Astrocyte of the hippocampus (primary cell): ENCODE data around the gene PLOD1.
"Not testable (repeated sequence)": the region's sequence is repeated elsewhere in the genome, so short reads cannot be mapped to it uniquely, and the experiment has no call there.

Experiments used
- DNase-seq: peaks from one replicate; pipeline ENCODE4 v3.0.0; 2011; ENCODE audit warnings: low read depth, low spot score

PLOD1 gene

DNA sequence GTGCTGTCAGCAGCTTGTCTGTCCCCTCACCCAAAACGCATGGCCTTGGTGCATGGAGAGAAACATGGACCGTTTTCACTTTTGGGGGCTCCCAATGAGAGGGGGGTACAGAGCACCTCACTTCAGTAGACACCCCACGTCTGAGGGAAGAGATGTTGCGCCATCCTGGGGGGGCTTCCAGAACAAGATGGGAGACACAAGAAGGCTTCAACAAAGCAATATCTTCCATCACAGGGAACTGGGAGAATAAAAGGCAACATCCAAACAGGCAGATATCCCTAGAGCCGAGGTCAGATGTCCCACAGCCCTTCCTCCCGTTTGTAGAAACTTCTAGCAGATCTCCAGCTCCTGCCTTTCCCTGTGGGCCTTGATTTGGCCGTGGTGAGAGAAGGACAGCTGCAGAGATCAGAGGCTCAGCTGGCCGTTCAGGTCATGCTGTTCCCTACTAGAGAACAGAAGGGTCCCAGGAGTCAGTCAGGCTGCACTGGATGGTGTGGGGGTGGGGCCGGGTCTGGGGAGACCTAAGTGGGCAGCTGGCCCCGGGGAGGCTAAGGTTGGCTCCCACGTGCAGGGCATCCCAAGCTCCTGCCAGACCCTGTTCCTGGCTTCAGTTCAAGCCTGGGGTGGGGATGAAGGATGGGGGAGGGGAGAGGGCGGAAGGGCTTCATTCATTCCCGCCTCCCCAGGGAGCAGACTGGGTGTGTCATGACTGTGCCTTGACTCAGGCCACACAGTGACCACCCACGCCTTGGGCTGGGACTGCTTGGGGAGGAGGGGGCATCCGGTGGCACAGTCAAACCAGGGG is 4.4 kb downstream of the PLOD1 start:
- peak; percentile 16 for DNase-seq

DNA sequence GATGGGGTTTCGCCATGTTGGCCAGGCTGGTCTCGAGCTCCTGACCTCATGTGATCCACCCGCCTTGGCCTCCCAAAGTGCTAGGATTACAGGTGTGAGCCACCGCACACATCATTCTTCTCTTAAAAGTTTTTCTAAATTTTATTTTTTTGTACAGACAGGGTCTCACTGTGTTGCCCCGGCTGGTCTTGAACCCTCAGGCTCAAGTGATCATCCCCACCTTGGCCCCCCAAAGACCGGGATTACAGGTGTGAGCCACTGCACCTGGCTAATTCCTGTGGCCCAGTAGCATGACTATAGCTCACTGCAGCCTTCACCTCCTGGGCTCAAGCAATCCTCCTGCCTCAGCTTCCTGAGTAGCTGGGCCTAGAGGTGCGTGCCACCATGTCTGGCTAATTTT is 5.3 kb downstream of the PLOD1 start:
- DNase-seq: not testable (repeated sequence)

DNA sequence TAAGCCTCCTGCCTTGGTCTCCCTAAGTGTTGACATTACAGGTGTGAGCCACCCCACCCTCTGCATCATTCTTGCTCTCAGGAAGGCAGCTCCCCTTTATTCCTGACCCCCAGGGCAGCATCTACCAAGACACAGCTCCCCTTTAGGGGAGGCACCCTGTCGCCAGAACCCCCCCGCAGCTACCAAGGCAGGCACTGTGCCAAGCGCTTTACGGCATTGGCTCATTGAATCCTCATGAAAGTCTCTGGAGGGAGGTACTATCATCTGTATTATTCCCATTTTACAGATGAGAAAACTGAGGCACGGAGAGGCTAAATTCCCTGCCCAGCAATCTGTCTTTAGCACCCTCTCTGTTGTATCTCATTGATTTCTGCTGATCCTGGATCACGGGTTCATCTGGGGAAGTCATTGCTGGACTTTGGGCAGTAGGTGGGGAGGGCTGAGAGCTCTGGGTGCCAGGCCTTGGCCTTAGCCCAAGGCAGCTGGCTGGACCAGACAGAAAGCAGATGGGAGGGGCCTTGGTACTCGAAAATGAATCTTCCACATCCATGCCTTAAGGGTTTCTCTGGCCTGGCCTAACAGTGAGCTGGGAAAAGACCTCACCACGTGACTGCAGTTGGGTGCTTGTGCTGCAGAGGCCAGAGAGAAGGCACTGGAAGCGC is 5.9 kb downstream of the PLOD1 start:
- DNase-seq: peak; percentile 32

DNA sequence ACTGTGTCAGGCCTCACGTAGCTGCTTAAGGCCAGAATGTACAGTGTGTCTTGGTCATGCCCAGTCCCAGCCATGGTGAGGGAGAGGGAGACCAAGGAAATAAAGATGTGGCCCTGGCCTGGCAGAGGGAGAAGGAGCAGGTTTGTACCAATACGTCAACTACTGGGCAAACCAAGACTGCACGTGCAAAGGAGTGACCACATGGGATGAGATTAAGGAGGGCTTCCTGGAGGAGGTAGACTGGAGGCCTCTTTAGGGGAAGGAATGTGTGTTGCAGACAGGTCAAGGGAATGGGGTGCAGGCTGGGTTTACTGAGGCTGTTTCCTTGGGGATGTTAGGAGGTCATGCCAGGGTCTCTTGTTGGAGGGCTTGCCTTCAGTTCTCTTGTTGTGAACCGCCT is 7.8 kb downstream of the PLOD1 start:
- DNase-seq: no peak

DNA sequence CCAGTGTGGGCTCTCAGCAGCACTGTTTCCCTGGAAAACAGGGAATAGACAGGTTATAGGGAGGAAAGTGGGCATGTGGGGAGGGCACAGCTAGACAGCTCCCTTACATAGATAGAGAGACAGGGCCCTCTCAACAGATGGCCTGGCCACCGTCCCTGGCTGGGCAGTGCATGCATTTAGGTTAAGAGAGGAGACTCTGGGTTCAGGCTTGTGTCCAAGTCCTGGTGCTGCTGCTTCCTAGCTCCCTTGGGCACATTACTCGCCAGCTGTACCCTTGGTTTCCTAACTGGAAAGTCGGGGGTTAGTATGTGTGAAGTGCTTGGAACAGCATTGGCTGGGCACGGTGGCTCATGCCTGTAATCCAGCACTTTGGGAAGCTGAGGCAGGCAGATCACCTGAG is 9.1 kb downstream of the PLOD1 start:
- DNase-seq: no peak

DNA sequence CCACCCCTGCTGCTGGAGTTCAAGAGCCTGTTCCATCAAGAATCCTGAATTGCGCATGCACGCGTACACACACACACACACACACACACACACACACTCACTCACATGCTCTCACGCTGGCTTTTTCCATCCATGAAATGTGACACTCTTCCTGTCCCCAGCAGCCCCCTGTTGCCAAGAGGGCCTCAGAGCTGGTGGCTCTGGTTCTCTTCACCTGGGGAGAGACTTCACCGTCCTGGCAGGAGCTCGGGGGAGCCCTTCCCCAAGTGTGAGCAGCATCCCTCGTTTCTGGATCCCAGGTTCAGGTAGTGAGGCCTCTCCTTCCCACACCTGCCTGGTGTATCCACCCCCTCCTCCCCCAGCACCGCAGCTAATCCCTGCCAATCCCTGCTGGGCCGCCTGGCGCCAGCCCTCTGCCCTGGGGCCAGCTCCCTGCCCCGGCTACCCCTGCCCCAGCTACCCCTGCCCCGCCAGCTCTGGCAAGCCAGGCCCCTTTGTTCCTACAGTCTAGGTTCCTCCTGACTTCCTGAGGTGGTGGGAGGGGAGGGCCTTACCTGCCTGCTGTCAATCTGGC is 9.9 kb downstream of the PLOD1 start:
- peak; percentile 39 for DNase-seq

DNA sequence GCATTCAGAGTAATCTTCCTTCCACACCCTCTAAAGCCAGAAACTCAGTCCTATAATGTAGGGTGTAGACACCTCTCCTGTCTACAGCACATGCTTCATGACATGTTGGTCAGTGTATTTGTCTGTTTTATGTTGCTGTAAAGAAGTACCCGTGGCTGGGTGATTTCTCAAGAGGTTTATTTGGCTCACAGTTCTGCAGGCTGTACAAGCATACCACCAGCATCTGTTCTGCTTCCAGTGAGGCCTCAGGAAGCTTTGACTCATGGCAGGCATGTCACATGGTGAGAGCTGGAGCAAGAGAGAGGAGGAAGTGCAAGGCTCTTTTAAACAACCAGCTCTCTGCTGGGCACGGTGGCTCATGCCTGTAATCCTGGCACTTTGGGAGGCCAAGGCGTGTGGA is 12.1 kb downstream of the PLOD1 start:
- no peak for DNase-seq

DNA sequence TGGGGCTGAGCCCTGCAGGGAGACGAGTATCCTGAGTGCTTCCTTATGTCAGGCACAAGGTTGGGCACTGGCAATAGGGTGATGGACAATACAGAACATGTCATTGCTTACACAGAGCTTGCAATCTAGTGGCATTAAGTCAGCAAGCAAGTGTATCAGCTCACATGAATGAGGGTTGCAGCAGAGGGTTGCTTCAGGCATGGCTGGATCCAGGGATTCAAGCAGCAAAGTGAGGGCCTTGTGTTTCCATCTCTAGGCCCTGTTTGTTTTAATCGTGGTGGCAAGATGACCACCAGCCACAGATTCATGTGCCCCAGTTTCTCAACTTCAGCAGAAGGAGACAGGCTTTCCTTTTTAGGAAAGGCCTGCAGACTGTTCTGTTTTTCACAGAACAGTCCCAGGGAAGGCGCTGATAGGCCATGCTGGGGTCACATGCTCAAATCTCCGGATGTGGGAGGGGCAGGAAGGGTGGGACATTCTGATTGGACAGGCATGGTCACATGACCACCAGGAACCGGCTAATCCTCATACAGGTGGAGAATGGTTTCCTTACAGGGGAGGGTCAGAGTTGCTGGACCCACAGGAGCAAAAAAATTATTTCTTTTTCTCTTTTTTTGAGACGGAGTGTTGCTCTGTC is 14.4 kb downstream of the PLOD1 start:
- no peak for DNase-seq

DNA sequence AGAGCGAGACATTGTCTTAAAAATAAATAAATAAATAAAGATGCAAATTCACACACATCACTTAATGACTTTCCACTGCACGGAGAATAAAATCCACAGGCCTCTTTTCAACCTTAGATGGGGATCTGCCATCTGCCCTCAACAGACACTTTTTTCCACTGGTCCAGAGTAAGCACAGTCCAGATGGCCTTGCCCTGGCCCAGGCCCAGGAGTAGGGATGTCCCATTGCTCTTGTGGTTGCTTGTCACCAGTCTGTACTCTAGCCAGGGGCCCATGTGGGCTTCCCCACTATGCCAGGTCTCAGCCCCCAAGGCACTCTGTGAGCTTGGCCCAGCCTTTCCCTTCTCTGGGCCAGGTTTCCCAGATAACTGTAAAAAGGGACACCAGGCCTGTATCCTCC is 17.4 kb downstream of the PLOD1 start:
- DNase-seq: no peak

DNA sequence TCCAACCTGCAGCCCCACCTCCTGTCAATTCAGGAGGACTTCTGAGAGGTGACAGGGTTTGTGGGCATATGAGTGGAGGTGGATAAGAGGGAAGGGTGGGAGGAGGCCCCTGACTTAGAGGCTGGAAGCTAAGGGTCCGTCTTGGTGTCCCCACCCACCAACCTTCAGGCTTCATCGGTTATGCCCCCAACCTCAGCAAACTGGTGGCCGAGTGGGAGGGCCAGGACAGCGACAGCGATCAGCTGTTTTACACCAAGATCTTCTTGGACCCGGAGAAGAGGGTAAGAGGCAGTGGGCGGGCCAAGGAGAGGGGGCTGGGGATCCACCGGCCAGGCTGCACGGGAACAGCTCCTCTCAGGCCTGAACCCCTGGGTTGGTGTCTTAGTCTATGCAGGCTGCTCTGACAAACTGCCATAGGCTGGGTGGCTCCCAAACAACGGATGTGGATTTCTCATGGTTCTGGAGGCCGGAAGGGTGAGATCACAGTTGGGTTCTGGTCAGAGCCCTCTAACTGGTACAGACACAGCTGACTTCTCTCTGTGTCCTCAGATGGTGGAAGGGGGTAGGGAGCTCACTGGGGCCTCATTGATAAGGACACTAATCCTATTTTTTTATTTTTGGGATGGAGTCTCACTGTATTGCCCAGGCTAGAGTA is 18.1 kb downstream of the PLOD1 start:
- DNase-seq: no peak

DNA sequence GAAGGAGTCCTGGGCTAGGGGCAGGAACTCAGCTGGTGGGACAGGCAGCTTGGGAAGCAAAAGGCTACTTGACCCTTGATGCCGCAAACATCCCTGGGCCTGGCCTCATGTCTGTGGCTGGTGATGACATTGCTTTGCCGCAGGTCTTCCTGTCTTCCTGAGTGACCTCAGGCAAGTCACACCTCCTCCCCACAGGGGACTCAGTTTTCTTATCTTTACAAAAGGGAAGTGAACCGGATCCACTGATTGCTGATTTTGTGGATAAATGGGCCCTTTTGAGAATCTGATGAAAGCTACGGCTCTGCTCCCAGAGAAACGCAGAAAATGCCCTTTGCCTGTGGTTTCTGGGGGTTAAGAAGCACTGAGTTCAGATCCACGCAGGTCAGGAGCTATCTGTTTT is 20.7 kb downstream of the PLOD1 start:
- no peak for DNase-seq

DNA sequence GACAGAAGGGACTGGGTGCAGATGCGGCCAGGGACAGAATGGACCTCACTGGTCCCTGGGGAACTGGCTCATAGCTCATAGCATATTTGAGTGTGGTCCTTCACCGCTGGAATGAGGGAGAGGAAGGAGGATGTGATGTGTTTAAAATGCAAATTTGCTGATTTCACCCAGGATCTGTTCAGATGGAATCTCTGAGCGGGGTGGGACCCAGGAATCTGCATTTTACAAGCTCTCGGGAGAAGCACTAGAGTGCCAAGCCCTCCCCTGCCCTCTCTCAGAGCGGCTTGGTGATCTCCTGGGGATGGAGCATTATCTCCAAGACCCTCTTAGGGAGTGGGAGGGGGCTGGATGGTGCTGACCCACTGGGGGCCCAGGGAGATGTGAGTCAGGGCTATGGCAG is 22.9 kb downstream of the PLOD1 start:
- no peak for DNase-seq

DNA sequence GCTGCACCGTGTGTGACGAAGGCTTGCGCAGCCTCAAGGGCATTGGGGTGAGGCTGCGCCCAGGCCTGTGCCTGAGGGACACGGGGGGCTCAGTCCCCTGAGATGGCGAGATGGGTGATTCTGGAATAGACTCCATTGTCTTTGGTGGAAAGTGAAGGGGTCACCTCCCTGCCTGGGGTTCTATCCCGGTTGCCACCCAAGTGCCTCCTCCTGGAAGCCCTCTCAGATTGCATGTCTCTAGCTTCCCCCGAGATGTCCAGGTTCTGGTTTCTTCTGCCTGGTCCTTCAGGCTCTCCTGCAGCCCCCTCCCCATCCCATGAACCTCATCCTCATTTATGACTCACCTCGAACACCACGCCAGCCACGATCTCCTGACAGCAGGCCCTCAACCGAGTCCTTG is 23.4 kb downstream of the PLOD1 start:
- no peak for DNase-seq

DNA sequence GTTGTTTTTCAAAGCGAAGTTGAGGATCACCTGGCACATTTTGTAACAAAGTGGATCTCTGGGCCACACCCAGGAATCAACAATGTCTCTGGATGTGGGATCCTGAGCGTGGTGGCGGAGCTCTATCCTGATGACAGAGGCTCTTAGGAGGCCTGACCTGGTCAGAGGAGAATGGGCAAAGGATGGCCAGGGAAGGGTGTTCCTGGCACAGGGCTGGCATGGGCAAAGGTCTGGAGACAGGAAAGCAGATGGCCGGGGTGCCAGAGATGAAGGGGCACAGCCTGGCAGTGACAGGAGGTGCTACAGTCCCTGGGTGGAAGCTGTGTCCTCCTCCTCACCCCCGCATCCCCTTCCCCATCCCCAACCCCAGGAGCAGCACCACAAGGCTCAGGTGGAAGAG is 25.8 kb downstream of the PLOD1 start:
- no peak for DNase-seq

DNA sequence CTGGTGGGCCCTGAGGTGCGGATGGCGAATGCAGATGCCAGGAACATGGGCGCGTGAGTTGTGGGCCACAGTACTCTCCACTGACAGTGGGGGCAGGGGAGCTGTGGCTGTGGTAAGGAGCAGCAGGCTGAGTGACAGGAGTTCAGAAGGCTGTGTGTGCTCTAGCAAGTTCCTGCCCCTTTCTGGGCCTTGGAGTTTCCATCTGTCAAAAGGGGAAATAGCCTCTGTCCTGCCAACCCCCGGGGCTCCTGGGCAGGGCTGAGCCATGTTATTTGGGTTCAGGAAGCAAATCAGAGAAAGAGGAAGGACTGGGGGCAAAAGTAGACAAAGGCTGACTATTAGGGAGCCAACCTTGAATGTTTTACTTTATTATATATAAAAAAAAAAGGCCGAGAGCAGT is 26.2 kb downstream of the PLOD1 start:
- no peak for DNase-seq

DNA sequence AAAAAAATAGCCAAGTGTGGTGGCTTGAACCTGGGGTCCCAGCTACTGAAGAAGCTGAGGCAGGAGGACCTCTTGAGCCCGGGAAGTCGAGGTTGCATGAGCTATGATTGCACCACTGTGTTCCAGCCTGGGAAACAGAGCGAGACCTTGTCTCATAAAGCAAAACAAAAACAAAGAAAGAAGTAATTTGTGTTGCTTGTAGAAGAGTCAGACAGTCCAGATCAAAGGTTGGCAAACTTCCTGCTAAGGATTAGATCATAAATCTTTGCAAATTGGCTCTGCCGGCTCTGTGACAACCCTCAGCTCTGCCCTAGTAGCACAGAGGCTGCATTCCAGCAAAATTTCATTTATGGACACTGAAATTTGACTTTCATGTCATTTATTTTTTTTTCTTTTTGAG is 26.7 kb downstream of the PLOD1 start:
- DNase-seq: peak; percentile 35

DNA sequence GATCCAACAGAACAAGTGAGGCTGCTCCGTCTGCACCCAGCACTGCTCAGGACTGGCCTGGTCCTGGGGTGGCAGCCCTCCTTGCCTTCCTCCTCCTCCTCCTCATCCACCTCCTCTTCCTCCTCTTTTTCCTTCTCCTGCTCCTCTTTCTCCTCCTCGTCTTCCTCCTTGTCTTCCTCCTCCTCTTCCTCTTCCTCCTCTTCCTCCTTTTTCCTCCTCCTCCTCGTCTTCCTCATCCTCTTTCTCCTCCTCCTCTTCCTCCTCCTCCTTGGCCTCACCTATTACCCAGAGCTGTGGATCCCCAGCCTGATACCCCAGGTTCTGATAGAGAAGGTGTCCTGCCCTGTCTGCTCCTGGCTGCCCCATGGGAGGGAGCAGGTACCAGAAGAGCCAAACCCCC is 29.1 kb downstream of the PLOD1 start:
- DNase-seq: no peak

DNA sequence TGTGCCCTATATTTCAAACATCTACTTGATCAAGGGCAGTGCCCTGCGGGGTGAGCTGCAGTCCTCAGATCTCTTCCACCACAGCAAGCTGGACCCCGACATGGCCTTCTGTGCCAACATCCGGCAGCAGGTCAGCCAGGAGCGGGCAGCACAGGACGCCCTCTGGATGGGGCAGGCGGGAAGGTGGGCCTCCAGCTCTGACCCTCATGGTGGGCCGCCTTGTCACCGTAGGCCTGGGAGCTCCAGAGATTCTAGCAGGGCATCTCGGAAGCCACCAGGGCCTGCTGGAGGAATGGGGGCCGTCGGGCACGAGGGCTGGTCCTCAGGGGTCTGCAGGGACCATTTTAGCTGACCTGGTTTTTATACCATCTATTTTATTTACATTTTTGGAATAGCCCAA is 30.1 kb downstream of the PLOD1 start:
- DNase-seq: no peak

DNA sequence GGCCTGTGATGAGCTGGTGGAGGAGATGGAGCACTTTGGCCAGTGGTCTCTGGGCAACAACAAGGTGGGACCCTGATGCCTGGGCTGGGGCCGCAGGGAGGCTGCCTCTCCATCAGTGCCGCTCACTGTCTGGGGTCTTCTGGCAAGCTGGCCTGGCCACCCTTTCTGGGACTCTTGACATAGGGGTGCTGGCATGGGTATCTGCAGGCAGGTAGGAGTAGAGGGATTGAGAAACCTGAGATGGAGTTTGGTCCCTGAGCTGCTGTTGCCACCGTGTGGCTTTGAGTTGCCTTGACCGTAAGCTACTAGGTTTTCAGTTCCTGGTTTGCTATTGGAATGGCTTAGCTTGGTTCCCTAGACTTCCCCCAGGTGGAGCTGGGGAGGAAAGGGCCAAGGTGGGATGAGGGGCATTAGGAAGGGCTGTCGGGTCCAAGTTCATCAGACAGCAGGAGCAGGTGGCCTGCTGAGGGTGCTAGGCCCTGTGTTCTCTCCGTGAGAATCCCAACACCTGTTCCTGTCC is 32.6 kb downstream of the PLOD1 start:
- peak; percentile 55 for DNase-seq

DNA sequence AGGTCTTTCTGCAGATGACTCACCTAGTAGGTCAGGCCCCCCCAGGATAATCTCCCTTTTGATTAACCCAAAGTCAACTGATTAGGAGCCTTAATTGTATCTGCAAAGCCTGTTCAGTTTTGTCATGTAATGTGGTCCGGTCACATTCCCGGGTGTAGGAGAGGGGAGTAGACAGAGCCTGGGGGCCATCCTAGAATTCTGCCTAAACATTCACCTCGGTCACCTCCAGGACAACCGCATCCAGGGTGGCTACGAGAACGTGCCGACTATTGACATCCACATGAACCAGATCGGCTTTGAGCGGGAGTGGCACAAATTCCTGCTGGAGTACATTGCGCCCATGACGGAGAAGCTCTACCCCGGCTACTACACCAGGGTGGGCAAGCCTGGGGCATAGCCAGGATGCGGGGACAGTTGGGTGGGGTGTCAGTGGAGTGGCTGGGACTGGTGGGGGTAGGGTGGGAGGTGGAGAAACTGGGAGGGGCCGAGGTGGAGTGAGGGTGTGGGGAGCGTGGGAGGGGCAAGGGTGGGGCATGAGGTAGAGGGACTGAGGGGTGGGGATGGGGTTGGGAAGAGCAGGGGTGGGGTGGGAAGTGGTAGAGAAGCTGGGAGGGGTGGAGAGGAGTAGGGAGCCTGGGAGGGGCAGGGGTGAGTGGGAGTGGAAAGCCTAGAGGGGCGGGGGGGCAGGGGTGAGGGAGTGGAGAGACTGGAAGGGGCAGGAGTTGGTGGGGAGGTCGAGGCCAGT is 36.1 kb downstream of the PLOD1 start:
- no peak for DNase-seq

DNA sequence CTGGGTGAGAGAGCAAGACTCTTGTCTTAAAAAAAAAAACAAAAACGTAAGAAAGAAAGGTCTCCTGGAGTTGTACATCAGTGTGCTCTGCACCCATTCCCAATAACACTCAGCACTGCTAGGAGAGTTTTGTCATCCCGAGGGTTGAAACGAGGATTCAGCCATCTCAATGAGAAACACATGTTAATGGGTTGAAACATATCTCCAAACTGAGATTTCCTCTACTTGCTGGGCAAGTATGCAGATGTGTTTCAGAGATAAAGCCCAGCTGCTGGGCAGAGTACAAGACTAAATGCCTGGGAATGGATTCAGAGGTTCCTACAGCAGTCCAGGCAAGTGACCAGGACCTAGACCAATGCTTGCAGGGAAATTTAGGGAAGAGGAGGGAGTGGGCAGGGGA is 43.1 kb downstream of the PLOD1 start:
- no peak for DNase-seq
